Dendritic cell treated with granulocyte-macrophage colony-stimulating factor and Interleukin-4, amounts not matched to agents 40 ng/mL and 50 ng/mL, for 4 days (primary cell): ENCODE measurements around the gene RAB24.
"Not testable (repeated sequence)": the region's sequence is repeated elsewhere in the genome, so short reads cannot be mapped to it uniquely, and the experiment has no call there.

Experiments used
- H3K27ac Mint-ChIP-seq: one replicate; pipeline ENCODE4 v1.8.0; 2022; ENCODE audit warnings: mild to moderate bottlenecking, mixed read lengths
- H3K27me3 Mint-ChIP-seq: one replicate; pipeline ENCODE4 v1.8.0; 2022; ENCODE audit warnings: mild to moderate bottlenecking, mixed read lengths
- H3K36me3 Mint-ChIP-seq: one replicate; pipeline ENCODE4 v1.8.0; 2022; ENCODE audit warnings: low read depth, mixed read lengths
- H3K4me1 Mint-ChIP-seq: one replicate; pipeline ENCODE4 v1.8.0; 2022; ENCODE audit warnings: low read depth, mixed read lengths
- H3K4me3 Mint-ChIP-seq: one replicate; pipeline ENCODE4 v1.8.0; 2022; ENCODE audit warnings: mild to moderate bottlenecking, moderate library complexity, mixed read lengths
- H3K9me3 Mint-ChIP-seq: one replicate; pipeline ENCODE4 v1.8.0; 2022; ENCODE audit warnings: mixed read lengths
- intact Hi-C: fragments of 100-400 bp; cut with micrococcal nuclease; formaldehyde crosslinking; loops from one replicate; pipeline ENCODE4 v1.15.0; 2022

RAB24 gene

DNA sequence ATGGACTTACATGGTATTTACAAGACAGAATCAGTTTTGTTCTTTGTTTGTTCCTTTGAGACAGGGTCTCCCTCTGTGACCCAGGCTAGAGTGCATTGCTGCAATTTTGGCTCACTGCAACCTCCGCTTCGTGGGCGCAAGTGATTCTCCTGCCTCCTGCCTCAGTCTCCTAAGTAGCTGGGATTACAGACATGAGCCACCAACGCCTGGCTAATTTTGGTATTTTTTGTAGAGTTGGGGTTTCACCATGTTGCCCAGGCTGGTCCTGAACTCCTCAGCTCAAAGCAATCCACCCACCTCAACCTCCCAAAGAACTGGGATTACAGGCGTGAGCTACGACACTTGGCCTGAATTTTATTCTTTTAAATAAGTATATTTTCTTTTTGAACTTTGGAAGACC, 27.6 kb downstream of the RAB24 start:
- intact Hi-C loops, result no loop called here
- Mint-ChIP-seq H3K27me3 (no peaks in the 10 kb centered on the region), H3K9me3 (no peaks in the 10 kb centered on the region), H3K4me1 (no peaks in the 10 kb centered on the region), H3K36me3 (peaks cover 94% of the 10 kb centered on the region), H3K4me3 (no peak overlapping the region), H3K27ac (no peak overlapping the region)

DNA sequence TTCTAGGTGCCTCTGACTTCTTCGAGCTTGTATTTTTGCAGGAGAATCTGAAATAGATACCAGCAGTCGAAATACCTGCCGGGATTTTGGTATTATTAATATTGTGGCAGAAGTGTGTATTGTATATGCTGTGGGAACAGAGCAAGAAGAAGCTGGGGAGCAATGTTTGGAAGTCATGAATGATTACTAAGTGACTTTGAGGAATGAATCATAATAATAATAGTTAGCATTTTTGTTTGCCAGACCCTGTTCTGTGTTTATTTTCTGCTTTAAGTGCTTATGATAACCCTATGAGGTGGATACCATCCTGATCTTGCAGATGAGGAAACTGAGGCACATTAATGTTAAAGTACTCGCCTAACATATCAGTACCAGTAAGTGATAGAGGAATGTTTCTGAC, 32.4 kb downstream of the RAB24 start:
- Mint-ChIP-seq H3K9me3 (no peaks in the 10 kb centered on the region), H3K27ac (no peak overlapping the region), H3K4me3 (no peak overlapping the region), H3K27me3 (no peaks in the 10 kb centered on the region), H3K4me1 (no peaks in the 10 kb centered on the region), H3K36me3 (peaks cover 98% of the 10 kb centered on the region)
- intact Hi-C loops, result no loop called here

DNA sequence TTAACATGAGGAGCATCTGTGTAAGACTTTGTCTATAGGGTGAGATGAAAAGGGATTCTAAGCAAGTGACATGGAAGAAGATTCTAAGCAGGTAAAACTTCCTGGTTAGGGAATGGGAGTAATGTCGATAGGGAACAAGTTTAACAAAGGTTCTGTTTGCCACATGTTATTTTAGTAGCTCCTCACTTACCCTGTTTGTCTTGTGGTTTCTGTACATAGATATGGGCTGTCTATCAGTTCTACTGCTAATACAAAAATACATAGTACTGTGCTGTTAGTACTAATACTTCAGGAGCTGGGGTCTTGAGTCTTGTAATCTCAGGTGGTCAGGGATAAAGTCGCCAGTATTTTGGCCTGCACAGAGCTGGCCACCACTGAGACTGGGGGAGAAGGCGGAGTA, 32.9 kb downstream of the RAB24 start:
- H3K4me3 Mint-ChIP-seq, result no peak overlapping the region
- H3K9me3 Mint-ChIP-seq, result no peaks in the 10 kb centered on the region
- H3K4me1 Mint-ChIP-seq, result no peaks in the 10 kb centered on the region
- intact Hi-C loops, result no loop called here
- H3K27me3 Mint-ChIP-seq, result no peaks in the 10 kb centered on the region
- H3K36me3 Mint-ChIP-seq, result peaks cover 98% of the 10 kb centered on the region
- H3K27ac Mint-ChIP-seq, result no peak overlapping the region

DNA sequence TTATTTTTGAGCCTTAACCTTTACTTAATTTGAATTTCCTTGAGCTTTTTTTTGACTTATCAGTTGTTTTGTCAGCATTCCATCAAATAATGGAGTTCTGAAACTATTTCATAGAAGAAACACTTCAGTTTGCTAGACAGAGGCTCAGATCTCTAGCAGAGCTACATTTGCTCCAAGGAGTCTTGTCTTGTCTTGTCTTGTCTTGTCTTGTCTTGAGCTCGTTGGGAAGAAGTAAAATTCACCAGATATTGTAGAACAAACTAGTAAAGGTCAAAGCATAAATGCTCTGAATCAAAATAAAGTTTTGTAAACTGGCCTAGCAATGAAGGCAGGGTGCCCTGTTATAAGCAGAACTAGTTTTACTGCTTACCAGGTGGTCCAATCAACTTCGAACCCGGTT, 33.5 kb downstream of the RAB24 start:
- H3K4me3 Mint-ChIP-seq, result no peak overlapping the region
- H3K9me3 Mint-ChIP-seq, result no peaks in the 10 kb centered on the region
- H3K27me3 Mint-ChIP-seq, result no peaks in the 10 kb centered on the region
- H3K27ac Mint-ChIP-seq, result no peak overlapping the region
- H3K36me3 Mint-ChIP-seq, result peaks cover 98% of the 10 kb centered on the region
- intact Hi-C loops, result no loop called here
- H3K4me1 Mint-ChIP-seq, result no peaks in the 10 kb centered on the region

DNA sequence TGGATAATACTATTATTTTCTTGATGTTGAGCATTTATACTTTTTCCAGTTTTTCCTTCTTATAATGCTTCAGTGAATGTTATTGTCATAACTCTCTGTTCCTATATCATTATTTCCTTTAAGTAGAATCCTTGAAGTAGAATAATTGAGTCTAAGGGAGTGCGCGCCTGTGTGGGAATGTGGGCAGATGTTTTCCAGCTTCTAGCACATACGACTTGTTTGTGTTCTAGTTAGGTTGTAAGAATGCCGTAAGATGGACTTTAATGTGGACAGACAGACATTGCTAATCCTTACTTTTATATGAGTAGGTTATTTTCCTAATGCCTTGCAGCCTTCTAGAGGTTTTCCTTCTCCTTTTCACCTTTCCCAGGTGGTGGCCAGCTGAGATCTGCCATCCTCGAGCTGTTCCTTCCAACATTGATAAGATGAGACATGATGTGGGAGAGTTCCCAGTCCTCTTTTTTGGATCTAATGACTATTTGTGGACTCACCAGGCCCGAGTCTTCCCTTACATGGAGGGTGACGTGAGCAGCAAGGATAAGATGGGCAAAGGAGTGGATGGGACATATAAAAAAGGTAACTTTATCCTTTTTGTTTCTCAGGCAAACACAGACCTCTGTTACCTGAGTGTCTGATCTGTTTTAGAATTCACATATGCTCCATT, 34.2 kb downstream of the RAB24 start:
- H3K9me3 Mint-ChIP-seq, result no peaks in the 10 kb centered on the region
- peaks cover 98% of the 10 kb centered on the region for H3K36me3 Mint-ChIP-seq
- H3K27me3 Mint-ChIP-seq, result no peaks in the 10 kb centered on the region
- no peak overlapping the region for H3K27ac Mint-ChIP-seq
- no peak overlapping the region for H3K4me3 Mint-ChIP-seq
- no peaks in the 10 kb centered on the region for H3K4me1 Mint-ChIP-seq
- intact Hi-C loops, result no loop called here

DNA sequence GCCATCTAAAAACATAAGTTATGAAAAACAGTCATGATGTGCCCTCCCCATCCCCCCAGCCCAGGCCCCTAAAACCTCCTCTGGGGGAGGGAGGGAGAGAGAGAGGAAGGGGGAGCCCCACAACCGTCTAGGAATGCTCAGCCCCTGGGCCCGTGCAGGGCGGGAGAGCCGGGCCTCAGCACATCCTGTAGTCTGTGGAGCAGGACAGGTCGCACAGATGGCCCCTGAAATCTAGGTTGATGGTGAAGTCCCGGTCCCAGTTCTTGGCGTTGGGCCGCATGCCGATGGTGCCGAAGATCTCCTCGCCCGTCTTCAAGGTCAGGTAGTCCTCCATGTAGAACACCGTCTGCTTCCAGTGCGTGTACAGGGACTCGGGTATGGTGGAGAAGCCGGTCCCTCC, 38.1 kb downstream of the RAB24 start:
- Mint-ChIP-seq H3K4me1 (no peaks in the 10 kb centered on the region), H3K36me3 (peaks cover 93% of the 10 kb centered on the region), H3K27me3 (no peaks in the 10 kb centered on the region), H3K9me3 (no peaks in the 10 kb centered on the region), H3K27ac (no peak overlapping the region), H3K4me3 (no peak overlapping the region)
- intact Hi-C loops, result no loop called here

DNA sequence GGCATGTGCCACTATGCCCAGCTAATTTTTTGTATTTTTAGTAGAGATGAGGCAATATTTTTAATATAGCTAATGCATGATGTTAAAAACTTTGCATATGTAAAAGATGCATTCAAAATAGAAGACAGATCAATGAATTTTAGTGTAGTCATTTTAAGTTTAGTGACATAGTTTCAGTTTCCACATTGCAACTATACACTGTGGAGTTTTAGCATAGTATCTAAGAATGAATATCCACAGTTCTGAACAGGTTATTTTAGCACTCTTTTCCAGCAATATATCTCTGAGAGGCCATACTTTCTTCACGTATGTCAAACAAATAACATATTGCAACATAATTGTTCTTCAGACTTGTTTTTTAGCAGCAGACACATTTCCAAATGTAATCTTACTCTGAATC, 39.3 kb downstream of the RAB24 start:
- Mint-ChIP-seq H3K4me1 (no peaks in the 10 kb centered on the region), H3K9me3 (no peaks in the 10 kb centered on the region), H3K27ac (no peak overlapping the region), H3K36me3 (peaks cover 93% of the 10 kb centered on the region), H3K27me3 (no peaks in the 10 kb centered on the region), H3K4me3 (no peak overlapping the region)
- intact Hi-C loops, result no loop called here

DNA sequence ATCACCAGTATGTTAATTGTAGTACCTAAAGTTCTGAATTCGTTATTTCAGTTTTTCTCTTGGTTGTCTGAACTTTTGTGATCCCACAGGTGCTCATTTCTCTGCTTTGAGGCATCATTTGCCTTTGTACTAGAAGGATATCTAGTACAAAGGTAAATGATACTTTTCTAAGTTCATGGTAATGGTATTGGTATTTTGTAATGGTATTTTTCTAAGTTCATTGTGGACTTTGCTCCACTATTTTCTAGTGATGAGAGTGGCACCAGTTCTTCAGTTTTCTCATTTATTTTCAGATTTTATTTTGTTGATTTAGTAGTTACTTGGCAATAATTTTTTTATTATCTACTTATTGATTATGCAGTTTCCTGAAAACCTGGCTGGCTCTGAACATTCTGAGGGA, 42.0 kb downstream of the RAB24 start:
- intact Hi-C loops, result no loop called here
- Mint-ChIP-seq H3K27ac (no peak overlapping the region), H3K4me1 (no peaks in the 10 kb centered on the region), H3K9me3 (no peaks in the 10 kb centered on the region), H3K27me3 (no peaks in the 10 kb centered on the region), H3K36me3 (peaks cover 94% of the 10 kb centered on the region), H3K4me3 (no peak overlapping the region)

DNA sequence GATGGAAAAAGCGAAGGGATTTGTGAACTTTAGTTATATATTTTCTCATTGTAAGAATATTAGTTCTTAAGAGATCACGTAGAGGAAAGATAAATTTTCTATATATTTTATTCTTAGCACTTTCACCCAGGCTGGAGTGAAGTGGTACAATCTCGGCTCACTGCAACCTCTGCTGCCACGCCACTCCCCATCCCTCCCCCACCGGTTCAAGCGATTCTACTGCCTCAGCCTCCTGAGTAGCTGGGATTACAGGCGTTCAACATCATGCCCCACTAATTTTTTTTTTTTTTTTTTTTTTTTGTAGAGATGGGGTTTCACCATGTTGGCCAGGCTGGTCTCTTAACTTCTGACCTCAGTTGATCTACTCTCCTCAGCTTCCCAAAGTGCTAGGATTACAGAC, 42.6 kb downstream of the RAB24 start:
- intact Hi-C loops, result no loop called here
- Mint-ChIP-seq H3K27ac (no peak overlapping the region), H3K9me3 (no peaks in the 10 kb centered on the region), H3K27me3 (no peaks in the 10 kb centered on the region), H3K4me3 (no peak overlapping the region), H3K36me3 (peaks cover 94% of the 10 kb centered on the region), H3K4me1 (no peaks in the 10 kb centered on the region)

DNA sequence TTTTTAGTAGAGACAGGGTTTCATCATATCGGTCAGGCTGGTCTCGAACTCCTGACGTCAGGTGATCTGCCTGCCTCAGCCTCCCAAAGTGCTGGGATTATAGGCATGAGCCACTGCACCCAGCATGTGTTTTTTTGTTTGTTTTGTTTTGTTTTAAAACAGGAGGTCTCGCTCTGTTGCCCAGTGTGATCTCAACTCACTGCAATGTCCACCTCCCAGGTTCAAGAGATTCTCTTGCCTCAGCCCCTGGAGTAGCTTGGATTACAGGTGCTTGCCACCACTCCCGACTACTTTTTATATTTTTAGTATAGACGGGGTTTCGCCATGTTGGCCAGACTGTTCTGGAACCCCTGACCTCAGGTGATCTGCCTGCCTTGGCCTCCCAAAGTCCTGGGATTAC, 44.8 kb downstream of the RAB24 start:
- H3K27ac Mint-ChIP-seq, result not testable (repeated sequence)

DNA sequence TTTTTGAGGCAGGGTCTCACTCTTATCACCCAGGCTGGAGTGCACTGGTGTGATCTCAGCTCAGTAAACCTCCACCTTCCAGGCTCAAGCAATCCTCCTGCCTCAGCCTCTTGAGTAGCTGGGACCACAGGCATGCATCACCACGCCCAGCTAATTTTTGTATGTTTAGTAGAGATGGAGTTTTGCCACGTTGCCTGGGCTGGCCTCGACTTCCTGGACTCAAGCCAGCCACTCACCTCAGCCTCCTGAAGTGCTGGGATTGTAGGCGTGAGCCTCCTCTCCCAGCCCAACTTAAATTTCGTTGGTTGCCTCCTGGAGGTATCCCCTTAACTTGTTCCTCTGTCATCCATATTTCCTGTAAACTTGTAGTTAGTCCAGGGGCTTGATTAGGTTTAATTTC, 47.2 kb downstream of the RAB24 start:
- H3K4me1 Mint-ChIP-seq, result no peaks in the 10 kb centered on the region
- no peak overlapping the region for H3K27ac Mint-ChIP-seq
- no peaks in the 10 kb centered on the region for H3K27me3 Mint-ChIP-seq
- H3K9me3 Mint-ChIP-seq, result no peaks in the 10 kb centered on the region
- peaks cover 100% of the 10 kb centered on the region for H3K36me3 Mint-ChIP-seq
- no peak overlapping the region for H3K4me3 Mint-ChIP-seq
- intact Hi-C loops, result no loop called here

More for the DNA sequence above, 44.8 kb downstream of the RAB24 start:
- intact Hi-C loops, H3K9me3 Mint-ChIP-seq, H3K4me1 Mint-ChIP-seq, H3K27me3 Mint-ChIP-seq, H3K4me3 Mint-ChIP-seq: not testable (repeated sequence)
- peaks cover 99% of the 10 kb centered on the region for H3K36me3 Mint-ChIP-seq

DNA sequence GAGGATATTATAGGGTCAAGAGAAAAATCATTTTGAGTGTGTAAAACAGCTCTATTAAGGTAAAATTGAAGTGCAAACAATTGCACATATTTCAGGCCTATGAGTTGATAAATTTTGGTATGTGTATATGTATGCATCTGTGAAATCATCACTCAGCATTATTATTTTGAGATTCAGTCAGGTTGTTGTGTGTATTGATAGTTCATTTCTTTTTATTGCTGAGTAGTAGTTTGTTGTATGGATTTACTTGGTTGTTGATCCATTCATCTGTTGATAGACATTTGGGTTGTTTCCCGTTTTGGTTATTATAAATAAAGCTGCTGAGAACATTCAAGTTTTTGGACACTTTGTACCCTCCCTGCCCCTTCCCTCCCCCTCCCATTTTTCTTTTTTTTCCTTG, 50.3 kb downstream of the RAB24 start:
- Mint-ChIP-seq H3K27ac (no peak overlapping the region), H3K9me3 (no peaks in the 10 kb centered on the region), H3K36me3 (peaks cover 92% of the 10 kb centered on the region), H3K4me1 (no peaks in the 10 kb centered on the region), H3K27me3 (no peaks in the 10 kb centered on the region), H3K4me3 (no peak overlapping the region)
- intact Hi-C loops, result no loop called here
